ENCODE results near the gene SCN8A. TPM values are rescaled to one million over a fixed set of nuclear protein-coding genes. Genes with fewer than 3 reads are reported as not detected.
"Not testable (repeated sequence)": the region's sequence is repeated elsewhere in the genome, so short reads cannot be mapped to it uniquely, and the experiment has no call there.

The SCN8A gene
- total RNA-seq (0.35 TPM), polyA plus RNA-seq (ENCODE audit: insufficient read depth in 1 of 8, insufficient read length in 8 of 8, low replicate concordance in 1 of 8) (1 to 10 TPM in 3 of 8 donors, under 1 TPM in 5; 0.24 to 1.2 (median 0.66) TPM)
- long read RNA-seq, donor 1 = 0 reads
- long read RNA-seq, donor 2 = 0 reads
- long read RNA-seq, donor 3 = 0 reads
- long read RNA-seq, donor 4 = 0 reads
- long read RNA-seq, donor 5 = 0 reads
- long read RNA-seq, donor 6 = 0 reads
- long read RNA-seq, donor 7 = 0 reads
- long read RNA-seq, donor 8 = 0 reads
- long read RNA-seq, donor 9 = 0 reads
- long read RNA-seq, donor 10 = 0 reads
- long read RNA-seq, donor 11 = 0 reads

- no peak within 1 kb of the TSS for H3K27ac ChIP-seq (ENCODE audit: low read length)
- DNase-seq = peak; percentile 22
- no peaks in the 10 kb centered on the region for H3K9me3 ChIP-seq (replicated peaks; ENCODE audit: control insufficient read depth, low read depth, low read length)
- peak within 1 kb of the TSS; percentile 38 for H3K4me3 ChIP-seq (ENCODE audit: low read length)
- peaks cover 6% of the 10 kb centered on the region for H3K4me1 ChIP-seq (ENCODE audit: control insufficient read depth, insufficient read depth, low read length)
- under 1% methylated on average over 74 of the region's 91 CpGs for WGBS (ENCODE audit: insufficient coverage)
- peaks cover 25% of the 10 kb centered on the region for H3K27me3 ChIP-seq (ENCODE audit: control insufficient read depth, insufficient read depth, low read length)
- no peaks in the 10 kb centered on the region for H3K36me3 ChIP-seq (ENCODE audit: control insufficient read depth, insufficient read depth, low read length)
Observed at GRCh38 chr12:51591016-51591901, at the start of gene SCN8A. Gene SCN8A (plus strand): TSS chr12:51591233. CDS start chr12:51662818, 71,585 bp downstream.

DNA sequence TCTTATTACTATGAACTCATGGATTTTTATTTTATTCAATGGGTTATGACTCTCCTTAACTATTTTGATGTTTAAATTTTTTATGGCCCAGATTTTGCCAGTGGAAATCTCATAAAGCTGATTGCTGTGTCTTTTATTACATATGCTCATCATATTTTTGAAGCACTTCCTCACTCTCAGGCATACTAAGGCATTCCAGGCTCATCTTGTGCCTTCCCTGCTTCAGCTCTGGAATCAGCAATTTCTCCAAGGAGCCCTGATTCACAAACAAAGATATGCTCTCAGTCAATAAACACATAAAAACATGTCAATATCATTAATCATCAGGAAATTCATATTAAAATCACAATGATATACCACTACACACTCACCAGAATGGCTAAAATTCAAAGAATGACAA, 44.9 kb upstream of the SCN8A start:
- no peak for DNase-seq
- Histone ChIP-seq H3K4me1 (ENCODE audit: control insufficient read depth, insufficient read depth, low read length) (no peaks in the 10 kb centered on the region), H3K27me3 (ENCODE audit: control insufficient read depth, insufficient read depth, low read length) (peaks cover 4% of the 10 kb centered on the region), H3K27ac (ENCODE audit: low read length) (no peak overlapping the region), H3K36me3 (ENCODE audit: control insufficient read depth, insufficient read depth, low read length) (no peaks in the 10 kb centered on the region), H3K4me3 (ENCODE audit: low read length) (no peak overlapping the region), H3K9me3 (replicated peaks; ENCODE audit: control insufficient read depth, low read depth, low read length) (no peaks in the 10 kb centered on the region)

GRCh38 chr12:51547606-51548005, 43.4 kb upstream of the SCN8A start:
- peaks cover 4% of the 10 kb centered on the region for H3K27me3 ChIP-seq (ENCODE audit: control insufficient read depth, insufficient read depth, low read length)
- H3K4me1 ChIP-seq (ENCODE audit: control insufficient read depth, insufficient read depth, low read length) = no peaks in the 10 kb centered on the region

DNA sequence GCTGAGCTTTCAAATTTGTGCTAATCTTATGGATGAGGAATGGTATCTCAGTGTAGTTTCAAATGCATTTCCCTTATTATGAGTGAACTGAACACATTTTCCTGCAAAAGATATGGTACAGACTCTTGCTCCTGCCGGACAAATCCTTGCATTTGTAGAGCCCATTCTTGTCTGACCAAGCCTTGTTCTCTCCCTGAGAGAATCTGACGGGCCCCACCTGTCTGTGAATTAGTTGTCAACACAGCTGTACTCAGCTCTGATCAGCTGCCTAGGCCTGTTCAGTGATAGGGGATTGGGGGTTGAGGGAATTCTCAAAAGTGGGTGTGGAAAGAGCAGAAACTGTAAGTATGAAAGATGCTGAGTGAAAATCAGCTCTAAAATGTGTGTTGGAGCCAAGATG, 42.8 kb upstream of the SCN8A start:
- H3K4me1 ChIP-seq (ENCODE audit: control insufficient read depth, insufficient read depth, low read length) = no peaks in the 10 kb centered on the region
- no peak for DNase-seq
- no peak overlapping the region for H3K4me3 ChIP-seq (ENCODE audit: low read length)
- H3K27ac ChIP-seq (ENCODE audit: low read length) = no peak overlapping the region
- no peaks in the 10 kb centered on the region for H3K9me3 ChIP-seq (replicated peaks; ENCODE audit: control insufficient read depth, low read depth, low read length)
- peaks cover 4% of the 10 kb centered on the region for H3K27me3 ChIP-seq (ENCODE audit: control insufficient read depth, insufficient read depth, low read length)
- 13% methylated on average over 2 of the region's 2 CpGs for WGBS (ENCODE audit: insufficient coverage)
- no peaks in the 10 kb centered on the region for H3K36me3 ChIP-seq (ENCODE audit: control insufficient read depth, insufficient read depth, low read length)

More at GRCh38 chr12:51547606-51548005, 43.4 kb upstream of the SCN8A start:
- Histone ChIP-seq H3K27ac (ENCODE audit: low read length) (no peak overlapping the region), H3K36me3 (ENCODE audit: control insufficient read depth, insufficient read depth, low read length) (no peaks in the 10 kb centered on the region), H3K9me3 (replicated peaks; ENCODE audit: control insufficient read depth, low read depth, low read length) (no peaks in the 10 kb centered on the region), H3K4me3 (ENCODE audit: low read length) (no peak overlapping the region)
- WGBS (ENCODE audit: insufficient coverage) = 50% methylated on average over 1 of the region's 6 CpGs
- DNase-seq = no peak

GRCh38 chr12:51549637-51550036, 41.4 kb upstream of the SCN8A start:
- Histone ChIP-seq H3K27ac (ENCODE audit: low read length) (no peak overlapping the region), H3K36me3 (ENCODE audit: control insufficient read depth, insufficient read depth, low read length) (no peaks in the 10 kb centered on the region), H3K27me3 (ENCODE audit: control insufficient read depth, insufficient read depth, low read length) (peaks cover 4% of the 10 kb centered on the region), H3K4me1 (ENCODE audit: control insufficient read depth, insufficient read depth, low read length) (no peaks in the 10 kb centered on the region), H3K4me3 (ENCODE audit: low read length) (no peak overlapping the region), H3K9me3 (replicated peaks; ENCODE audit: control insufficient read depth, low read depth, low read length) (peaks cover 3% of the 10 kb centered on the region)
- WGBS (ENCODE audit: insufficient coverage) = 57% methylated on average over 5 of the region's 8 CpGs
- DNase-seq = no peak

GRCh38 chr12:51568271-51569032, 22.6 kb upstream of the SCN8A start:
- not testable (repeated sequence) for H3K4me1 ChIP-seq (ENCODE audit: control insufficient read depth, insufficient read depth, low read length); H3K36me3 ChIP-seq (ENCODE audit: control insufficient read depth, insufficient read depth, low read length); H3K27me3 ChIP-seq (ENCODE audit: control insufficient read depth, insufficient read depth, low read length); H3K9me3 ChIP-seq (replicated peaks; ENCODE audit: control insufficient read depth, low read depth, low read length); DNase-seq; H3K27ac ChIP-seq (ENCODE audit: low read length); H3K4me3 ChIP-seq (ENCODE audit: low read length)
- no CpG with 5 or more reads among the region's 28 CpGs for WGBS (ENCODE audit: insufficient coverage)

DNA sequence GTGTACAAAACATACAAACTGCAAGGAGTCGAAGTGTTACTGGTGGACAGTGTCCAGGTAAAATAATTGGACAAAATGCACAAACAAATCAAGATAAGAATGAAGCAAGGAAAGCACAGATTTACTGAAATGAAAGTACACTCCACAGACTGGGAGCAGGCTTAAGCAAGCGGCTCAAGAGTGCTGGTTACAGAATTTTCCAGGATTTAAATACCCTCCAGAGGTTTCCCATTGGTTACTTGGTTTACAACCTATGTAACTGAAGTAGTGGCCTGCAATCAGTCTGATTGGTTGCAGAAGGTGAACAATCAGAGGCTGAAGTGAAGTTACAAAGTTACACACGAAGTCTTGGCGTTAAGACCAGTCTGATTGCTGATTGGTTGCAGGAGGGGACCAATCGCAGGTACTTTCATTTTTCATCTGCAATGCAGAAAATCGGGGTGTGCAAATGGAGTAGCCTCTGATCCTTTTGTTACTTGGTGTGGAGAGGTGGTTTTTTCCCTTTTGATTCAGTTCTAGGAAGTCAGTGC, 11.6 kb upstream of the SCN8A start:
- Histone ChIP-seq H3K27me3 (ENCODE audit: control insufficient read depth, insufficient read depth, low read length) (no peaks in the 10 kb centered on the region), H3K4me3 (ENCODE audit: low read length) (no peak overlapping the region), H3K36me3 (ENCODE audit: control insufficient read depth, insufficient read depth, low read length) (no peaks in the 10 kb centered on the region), H3K27ac (ENCODE audit: low read length) (no peak overlapping the region), H3K9me3 (replicated peaks; ENCODE audit: control insufficient read depth, low read depth, low read length) (no peaks in the 10 kb centered on the region), H3K4me1 (ENCODE audit: control insufficient read depth, insufficient read depth, low read length) (no peaks in the 10 kb centered on the region)
- no peak for DNase-seq
- WGBS (ENCODE audit: insufficient coverage) = 76% methylated on average over 3 of the region's 6 CpGs

DNA sequence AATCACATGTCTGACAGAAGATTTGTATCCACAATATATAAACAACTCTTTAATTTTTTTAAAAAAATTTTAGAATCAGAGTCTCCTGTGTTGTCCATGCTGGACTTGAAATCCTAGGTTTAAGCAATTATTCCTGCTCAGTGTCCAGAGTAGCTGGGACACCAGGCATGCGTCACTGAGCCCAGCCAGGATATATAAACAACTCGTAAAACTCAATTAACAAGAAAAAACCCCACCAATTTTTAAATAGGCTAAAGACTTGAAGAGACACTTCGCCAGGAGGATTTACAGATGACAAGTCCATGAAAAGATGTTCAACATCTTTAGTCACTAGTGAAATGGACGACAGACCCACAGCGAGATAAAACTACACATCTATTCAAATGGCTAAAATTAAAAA, 2.0 kb upstream of the SCN8A start:
- Histone ChIP-seq H3K4me1 (ENCODE audit: control insufficient read depth, insufficient read depth, low read length) (peaks cover 6% of the 10 kb centered on the region), H3K36me3 (ENCODE audit: control insufficient read depth, insufficient read depth, low read length) (no peaks in the 10 kb centered on the region), H3K27ac (ENCODE audit: low read length) (no peak overlapping the region), H3K27me3 (ENCODE audit: control insufficient read depth, insufficient read depth, low read length) (peaks cover 25% of the 10 kb centered on the region), H3K4me3 (ENCODE audit: low read length) (no peak overlapping the region), H3K9me3 (replicated peaks; ENCODE audit: control insufficient read depth, low read depth, low read length) (no peaks in the 10 kb centered on the region)
- WGBS (ENCODE audit: insufficient coverage) = 64% methylated on average over 2 of the region's 5 CpGs
- DNase-seq = no peak

DNA sequence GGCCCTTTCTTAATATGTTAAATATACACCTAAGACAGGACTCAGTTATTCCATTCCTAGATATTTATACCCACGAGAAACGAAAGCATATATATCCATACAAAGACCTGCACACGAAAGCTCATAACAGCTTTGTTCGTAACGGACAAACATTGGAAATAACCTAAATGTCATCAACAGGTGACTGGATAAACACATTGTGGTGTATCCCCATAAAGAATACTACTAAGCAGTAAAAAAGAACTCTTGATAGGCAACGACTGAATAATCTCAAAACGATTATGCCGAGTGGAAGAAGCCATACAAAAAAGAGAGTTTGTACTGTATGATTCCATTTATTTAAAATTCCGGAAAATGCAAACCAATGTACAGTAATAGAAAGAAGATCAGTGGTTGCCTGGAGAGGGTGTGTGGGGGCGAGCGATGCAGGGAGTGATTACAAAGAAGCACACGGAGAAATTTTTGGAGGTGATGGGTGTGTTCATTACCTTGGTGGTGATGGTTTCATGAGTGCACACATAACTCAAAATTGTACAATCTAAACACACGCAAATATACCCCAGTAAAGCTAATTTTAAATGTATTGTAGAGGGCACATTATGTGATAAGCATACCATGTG, 1.4 kb upstream of the SCN8A start:
- Histone ChIP-seq H3K27ac (ENCODE audit: low read length) (no peak overlapping the region), H3K9me3 (replicated peaks; ENCODE audit: control insufficient read depth, low read depth, low read length) (no peaks in the 10 kb centered on the region), H3K27me3 (ENCODE audit: control insufficient read depth, insufficient read depth, low read length) (peaks cover 25% of the 10 kb centered on the region), H3K36me3 (ENCODE audit: control insufficient read depth, insufficient read depth, low read length) (no peaks in the 10 kb centered on the region), H3K4me1 (ENCODE audit: control insufficient read depth, insufficient read depth, low read length) (peaks cover 6% of the 10 kb centered on the region), H3K4me3 (ENCODE audit: low read length) (no peak overlapping the region)
- 92% methylated on average over 4 of the region's 13 CpGs for WGBS (ENCODE audit: insufficient coverage)
- no peak for DNase-seq

Measured in muscle of leg (tissue), 16 donors.